GM19468 (cell line): ENCODE results near the gene KLK1.
"Not testable (repeated sequence)": the region's sequence is repeated elsewhere in the genome, so short reads cannot be mapped to it uniquely, and the experiment has no call there.

ENCODE experiments used
- ATAC-seq: cut with Tn5 transposase; IDR thresholded peaks from one replicate; pipeline ENCODE4 v1.9.1; 2021; ENCODE audit warnings: mild to moderate bottlenecking, moderate library complexity, moderate number of reproducible peaks; ENCODE audit not compliant: unreplicated experiment; ENCODE audit errors: extremely low read depth

KLK1 gene

GRCh38 chr19:50794876-50795663, 28.5 kb downstream of the KLK1 start:
- ATAC-seq = no peak

DNA sequence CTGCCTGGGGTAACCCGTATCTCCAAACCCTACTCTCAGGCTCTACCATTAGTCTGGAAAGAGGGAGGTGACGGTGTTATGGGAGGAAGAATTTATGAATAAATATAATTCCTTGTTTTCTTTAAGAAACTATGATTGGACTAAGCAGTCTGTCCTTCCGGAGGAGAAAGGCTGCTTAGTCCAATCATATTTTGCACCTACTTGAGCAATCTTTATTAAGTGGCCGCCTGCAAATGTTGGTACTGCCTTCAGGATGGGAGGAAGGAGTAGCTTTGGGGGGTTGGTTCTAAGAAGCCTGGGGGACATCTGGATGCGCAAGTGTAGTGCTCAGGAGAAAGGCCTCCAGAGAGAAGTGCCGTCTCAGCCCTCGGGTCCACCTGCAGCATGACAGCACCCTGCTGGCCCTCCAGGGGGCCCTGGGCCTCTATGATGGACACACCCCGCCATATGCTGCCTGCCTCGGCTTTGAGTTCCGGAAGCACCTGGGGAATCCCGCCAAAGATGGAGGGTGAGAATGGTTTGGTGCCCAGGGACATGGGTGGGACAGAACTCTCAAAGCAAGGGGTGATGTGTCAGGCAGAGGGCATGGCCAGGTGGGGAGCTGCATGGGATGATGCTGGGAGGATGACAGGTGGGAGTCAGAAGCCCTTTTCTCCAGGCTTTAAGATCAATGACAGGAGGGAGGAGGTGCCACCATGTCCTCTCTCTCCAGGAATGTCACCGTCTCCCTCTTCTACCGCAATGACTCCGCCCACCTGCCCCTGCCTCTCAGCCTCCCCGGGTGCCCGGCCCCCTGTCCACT, 29.3 kb downstream of the KLK1 start:
- ATAC-seq = no peak

DNA sequence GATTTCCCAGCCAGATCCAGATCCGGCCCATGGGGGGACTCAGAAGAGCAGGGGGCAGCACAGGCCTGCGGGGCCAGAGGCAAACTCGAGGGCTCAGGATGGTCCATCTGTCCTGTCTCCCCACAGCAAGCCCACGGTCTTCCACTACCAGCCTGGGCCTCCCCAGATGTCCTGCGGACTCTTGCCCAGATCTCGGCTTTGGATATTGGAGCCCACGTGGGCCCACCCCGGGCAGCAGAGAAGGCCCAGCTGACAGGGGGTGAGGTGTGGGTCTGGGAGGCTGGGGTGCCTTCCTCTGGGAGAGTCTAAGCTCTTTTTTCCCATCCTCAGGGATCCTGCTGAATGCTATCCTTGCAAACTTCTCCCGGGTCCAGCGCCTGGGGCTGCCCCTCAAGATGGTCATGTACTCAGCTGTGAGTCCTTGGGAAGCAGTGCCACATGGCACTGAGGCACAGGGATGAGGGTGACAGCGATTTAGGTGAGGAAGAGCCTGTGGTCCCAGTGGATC, 30.0 kb downstream of the KLK1 start:
- no peak for ATAC-seq

- ATAC-seq = no peak
Observed at GRCh38 chr19:50792272-50793250, 31.0 kb downstream of the KLK1 start.

DNA sequence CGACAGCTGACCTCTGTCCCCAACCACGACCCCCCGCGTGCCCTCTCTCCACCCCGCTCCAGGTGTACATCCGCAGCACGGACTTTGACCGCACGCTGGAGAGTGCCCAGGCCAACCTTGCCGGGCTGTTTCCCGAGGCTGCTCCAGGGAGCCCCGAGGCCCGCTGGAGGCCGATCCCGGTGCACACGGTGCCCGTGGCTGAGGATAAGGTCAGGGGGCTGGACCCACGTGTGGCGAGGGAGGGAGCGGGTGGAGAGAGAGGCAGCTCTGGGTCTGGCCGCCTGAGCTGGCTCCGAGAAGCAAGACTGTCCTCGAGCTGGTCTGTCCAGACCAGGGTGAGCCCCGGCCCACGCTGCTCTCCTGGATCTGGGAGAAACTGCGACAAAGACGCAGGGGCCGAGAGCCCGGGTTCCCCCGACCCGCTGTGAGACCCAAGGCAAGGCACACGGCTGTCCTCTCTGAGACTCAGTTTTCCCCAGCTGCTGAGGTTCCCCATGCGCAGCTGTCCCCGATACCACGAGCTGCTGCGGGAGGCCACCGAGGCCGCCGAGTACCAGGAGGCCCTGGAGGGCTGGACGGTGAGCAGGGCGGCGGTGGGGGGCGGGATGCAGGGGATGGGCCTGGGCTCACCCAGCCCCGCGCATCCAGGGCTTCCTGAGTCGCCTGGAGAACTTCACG, 31.9 kb downstream of the KLK1 start:
- ATAC-seq = no peak

DNA sequence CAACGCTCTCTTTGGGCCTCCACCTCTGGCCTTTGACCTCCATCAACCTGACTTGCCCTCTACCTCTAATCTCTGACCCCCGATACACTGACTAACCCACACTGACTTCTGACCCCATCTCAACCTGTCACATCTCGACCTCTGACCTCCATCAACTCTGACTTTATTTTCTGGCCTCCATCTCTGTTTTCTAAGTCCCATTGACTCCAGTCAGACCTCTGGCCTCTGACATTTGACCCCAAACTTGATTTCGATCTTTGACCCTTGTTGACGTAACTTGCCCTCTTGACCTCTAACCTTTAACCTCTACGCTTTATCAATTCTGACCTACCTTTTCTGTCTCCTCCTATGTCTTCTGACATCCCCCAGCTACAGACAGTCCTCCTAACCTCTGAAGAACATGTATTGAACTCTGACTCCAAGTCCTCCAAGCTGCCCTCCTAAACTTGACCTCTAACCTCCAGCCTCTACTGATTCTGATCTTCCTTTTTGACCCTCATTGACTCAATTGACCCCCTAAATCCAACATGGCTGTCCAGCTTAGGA, 32.6 kb downstream of the KLK1 start:
- no peak for ATAC-seq

DNA sequence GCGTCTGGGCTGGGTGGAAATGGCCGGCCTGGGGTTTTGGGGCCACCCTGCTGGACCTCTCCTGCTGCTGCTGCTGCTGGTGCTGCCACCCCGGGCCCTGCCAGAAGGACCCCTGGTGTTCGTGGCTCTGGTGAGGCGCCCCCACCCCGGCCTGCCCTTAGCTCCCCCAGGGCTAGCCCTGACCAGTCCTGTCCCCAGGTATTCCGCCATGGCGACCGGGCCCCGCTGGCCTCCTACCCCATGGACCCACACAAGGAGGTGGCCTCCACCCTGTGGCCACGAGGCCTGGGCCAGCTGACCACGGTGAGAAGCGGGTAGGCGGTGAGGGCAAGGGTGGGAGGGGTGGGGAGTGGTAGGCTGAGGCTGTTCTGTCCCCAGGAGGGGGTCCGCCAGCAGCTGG, 33.2 kb downstream of the KLK1 start, which contains the start of gene ACP4:
ACP4 (plus strand) TSS at position 20 of the 400 bp plus-strand sequence; CDS start at position 20, 0 bp downstream.
- ATAC-seq = no peak

GRCh38 chr19:50785329-50785728, 38.3 kb downstream of the KLK1 start:
- ATAC-seq = no peak

GRCh38 chr19:50784710-50785109, 38.9 kb downstream of the KLK1 start:
- ATAC-seq = no peak

GRCh38 chr19:50783848-50784152, 39.8 kb downstream of the KLK1 start:
- ATAC-seq = not testable (repeated sequence)

- ATAC-seq = no peak
Observed at GRCh38 chr19:50780753-50781435, 42.7 kb downstream of the KLK1 start.

- ATAC-seq = no peak
Observed at GRCh38 chr19:50779504-50780457, 43.8 kb downstream of the KLK1 start.

GRCh38 chr19:50778906-50779430, 44.6 kb downstream of the KLK1 start:
- ATAC-seq = no peak

DNA sequence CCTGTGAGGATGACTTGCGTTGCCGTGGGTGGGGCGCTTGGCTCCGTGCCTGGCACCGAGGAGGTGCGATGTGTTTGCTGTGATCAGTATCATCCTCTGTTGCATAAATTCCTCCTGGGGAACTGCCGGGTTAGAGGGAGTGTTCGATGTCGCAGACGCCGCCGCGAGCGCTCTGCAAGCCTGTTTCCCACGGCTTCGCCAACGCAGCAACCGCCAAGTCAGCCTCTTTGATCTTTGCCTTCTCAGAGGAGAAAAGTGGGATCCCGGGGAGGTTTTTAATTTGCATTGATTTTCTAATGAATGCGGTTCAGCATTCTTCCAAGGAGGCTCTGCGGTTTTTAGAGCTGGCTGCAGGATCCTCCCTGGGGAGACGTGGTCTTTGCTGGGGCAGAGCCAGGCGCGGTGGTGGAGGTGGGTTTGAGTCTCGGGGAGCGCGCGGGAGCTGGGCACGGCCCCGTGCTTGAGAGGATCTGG, 45.7 kb downstream of the KLK1 start:
- no peak for ATAC-seq

DNA sequence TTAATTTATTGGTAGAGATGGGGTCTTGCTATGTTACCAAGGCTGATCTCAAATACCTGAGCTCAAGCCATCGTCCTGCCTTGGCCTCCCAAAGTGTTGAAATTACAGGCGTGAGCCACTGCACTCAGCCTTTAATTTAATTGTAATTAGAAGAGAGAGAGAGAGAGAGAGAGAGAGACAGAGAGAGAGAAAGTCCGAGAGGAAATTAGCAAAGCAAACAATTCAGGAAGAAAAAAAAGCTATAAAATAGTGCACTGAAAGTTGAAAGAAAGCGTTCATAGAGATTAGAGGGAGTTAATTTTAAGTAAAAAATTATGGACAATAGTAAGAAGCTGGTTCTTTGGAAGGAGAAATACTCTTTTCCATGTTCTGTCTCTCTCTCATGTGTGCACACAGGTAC, 46.3 kb downstream of the KLK1 start:
- ATAC-seq = no peak

- no peak for ATAC-seq
Observed at GRCh38 chr19:50776131-50776530, 47.5 kb downstream of the KLK1 start.

GRCh38 chr19:50773454-50773853, 50.1 kb downstream of the KLK1 start:
- ATAC-seq = not testable (repeated sequence)
